HepG2 (cell line): ENCODE measurements around the gene EFNA3. TPM values are rescaled to one million over a fixed set of nuclear protein-coding genes. Genes with fewer than 3 reads are reported as not detected.

Experiments used
- FOXA1 ChIP-seq, 2 experiments: fragments of 450-650 bp in 1 of 2; sonication (generic) in 1 of 2; formaldehyde crosslinking in 1 of 2; IDR thresholded peaks; 2 replicates each; pipeline versions ENCODE4 v1.4.0 to v1.6.1; 2016 to 2020; ENCODE audit warnings: missing genetic modification reagents in 1 of 2
- GPN1 ChIP-seq: sonication (generic); formaldehyde crosslinking; IDR thresholded peaks from 2 replicates; pipeline ENCODE4 v1.5.1; 2020; ENCODE audit warnings: missing genetic modification reagents, borderline replicate concordance
- NCOA5 ChIP-seq: sonication (generic); formaldehyde crosslinking; IDR thresholded peaks from 2 replicates; pipeline ENCODE4 v1.4.0; 2020; ENCODE audit warnings: missing genetic modification reagents
- SOX13 ChIP-seq, 3 experiments: fragments of 450-650 bp in 1 of 3; sonication (generic) in 1 of 3; formaldehyde crosslinking in 1 of 3; IDR thresholded peaks in 2 of 3; conservative IDR thresholded peaks in 1 of 3; 2 replicates each; pipeline versions ENCODE4 v1.5.0 to v1.6.1; 2016 to 2020; ENCODE audit warnings: antibody characterized with exemption in 1 of 3, mild to moderate bottlenecking in 1 of 3, missing compliant biosample characterization in 1 of 3, missing genetic modification reagents in 1 of 3, moderate library complexity in 1 of 3
- TAF1 ChIP-seq: sonication (generic); formaldehyde crosslinking; IDR thresholded peaks from 2 replicates; pipeline ENCODE4 v1.4.0; 2020; ENCODE audit warnings: missing genetic modification reagents
- ZBTB34 ChIP-seq: sonication (generic); formaldehyde crosslinking; IDR thresholded peaks from 2 replicates; pipeline ENCODE4 v1.8.0; 2022; ENCODE audit warnings: mild to moderate bottlenecking, missing genetic modification reagents
- ZNF7 ChIP-seq: IDR thresholded peaks from 2 replicates; pipeline ENCODE4 v1.6.1; 2016; ENCODE audit warnings: missing biosample characterization, missing genetic modification reagents
- polyA plus RNA-seq, 8 experiments: library from polyadenylated mRNA; depleted of rRNA in 3 of 8; stranded (reverse) in 7 of 8; unstranded in 1 of 8; fragments of >200 nt; fragmentation: Illumina TruSeq in 4 of 8; extraction: Trizol in 4 of 8; gene quantifications; 2 replicates each; pipeline versions ENCODE4 v1.2.1 to v1.2.3, GENCODE V29; 2011 to 2016; ENCODE audit warnings: low read depth in 4 of 8, missing spikeins in 1 of 8, mixed read lengths in 1 of 8; ENCODE audit not compliant: insufficient read depth in 1 of 8
- total RNA-seq, 5 experiments: library from RNA; depleted of rRNA; stranded (reverse); fragments of >200 nt; fragmentation: Illumina TruSeq; extraction: Trizol; gene quantifications; 2 replicates each; pipeline ENCODE4 v1.2.3, GENCODE V29; 2016; ENCODE audit warnings: low read depth in 1 of 5
- TF ChIP-seq, protein P1 (sequence below): sonication (generic); formaldehyde crosslinking; IDR thresholded peaks from 2 replicates; pipeline ENCODE4; 2020; ENCODE audit warnings: missing genetic modification reagents, mild to moderate bottlenecking, borderline replicate concordance
- TF ChIP-seq, protein P2 (sequence below): sonication (generic); formaldehyde crosslinking; IDR thresholded peaks from 2 replicates; pipeline ENCODE4 v1.4.0; 2020; ENCODE audit warnings: missing genetic modification reagents, mild to moderate bottlenecking, borderline replicate concordance
- TF ChIP-seq, protein P3 (sequence below): sonication (generic); formaldehyde crosslinking; IDR thresholded peaks from 2 replicates; pipeline ENCODE4 v1.5.0; 2020; ENCODE audit warnings: mild to moderate bottlenecking, missing genetic modification reagents, borderline replicate concordance

EFNA3 gene
- total and polyA plus RNA-seq, 2 of the 13 experiments (the other 11 are each of a cell fraction or from before 2014, with no cell fraction given) = 1.0 to 5.7 TPM

DNA sequence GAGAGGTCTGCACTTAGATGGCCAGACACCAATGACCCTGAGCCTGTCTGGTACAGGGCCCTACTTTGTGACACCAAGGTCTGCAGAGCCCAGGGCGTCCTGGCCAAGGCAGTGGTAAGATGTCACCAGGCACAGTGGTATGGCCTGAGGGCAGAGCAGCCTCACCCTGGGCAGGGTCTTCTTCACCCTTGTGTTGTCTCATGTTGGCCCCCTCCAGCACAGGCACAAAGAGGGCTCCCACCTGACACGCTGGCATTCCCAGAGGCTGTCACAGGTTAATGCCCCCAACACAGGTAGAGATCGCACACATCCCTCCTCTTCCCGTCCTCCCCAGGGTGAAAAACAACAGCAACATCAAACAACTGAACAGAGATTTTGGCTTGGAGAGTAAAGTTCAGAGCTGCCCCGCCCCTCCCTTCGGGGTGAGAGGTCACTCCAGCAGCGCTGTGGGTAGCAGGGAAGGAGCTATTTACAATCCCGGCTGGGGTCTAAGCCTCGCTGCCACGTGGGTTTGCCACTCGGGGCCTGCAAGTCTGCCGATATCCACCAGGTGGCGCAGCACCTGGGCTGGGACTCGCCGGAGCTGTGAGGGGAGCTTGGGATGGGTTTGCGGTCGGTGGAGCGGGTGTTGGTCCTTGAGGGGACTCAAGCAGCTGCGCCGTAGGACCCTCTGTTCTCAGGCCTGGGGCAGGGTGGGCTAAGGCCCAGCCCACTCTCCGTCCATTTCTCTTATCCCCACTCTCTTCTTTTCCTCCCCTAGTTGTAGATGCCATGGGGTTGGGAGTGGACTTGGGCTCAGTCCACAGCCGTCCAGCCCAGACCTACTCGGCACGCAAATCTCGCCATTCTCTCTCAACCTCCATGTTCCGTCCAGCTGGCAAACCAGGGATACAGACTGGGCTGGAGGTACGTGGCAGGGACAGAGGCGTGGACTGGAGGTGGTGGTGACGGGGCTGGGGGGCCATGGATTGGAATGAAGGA is 12.7 kb downstream of the EFNA3 start (continued):
- TF ChIP-seq ZBTB34 (CRISPR knock-in tag) (no peak), ZNF7 (CRISPR knock-in tag) (no peak), TAF1 (CRISPR knock-in tag) (peak; percentile 44; the same call in 1 of the 2 replicates), FOXA1 (IDR thresholded peaks at IDR 0.05) (no peak), FOXA1 (CRISPR knock-in tag; IDR thresholded peaks at IDR 0.05) (peak; percentile 78), SOX13 (IDR thresholded peaks at IDR 0.05) (0 out of 2 replicates have a peak, but pooled peaks have one; percentile 10), SOX13 (CRISPR knock-in tag; conservative IDR thresholded peaks at IDR 0.05 in 1 of 2, IDR thresholded peaks at IDR 0.05 in 1 of 2) (peak in 1 of 2 experiments; percentile 62; a peak in 1 of 4 replicates), NCOA5 (no peak), GPN1 (CRISPR knock-in tag) (no peak)
- TF ChIP-seq, protein P1, sequence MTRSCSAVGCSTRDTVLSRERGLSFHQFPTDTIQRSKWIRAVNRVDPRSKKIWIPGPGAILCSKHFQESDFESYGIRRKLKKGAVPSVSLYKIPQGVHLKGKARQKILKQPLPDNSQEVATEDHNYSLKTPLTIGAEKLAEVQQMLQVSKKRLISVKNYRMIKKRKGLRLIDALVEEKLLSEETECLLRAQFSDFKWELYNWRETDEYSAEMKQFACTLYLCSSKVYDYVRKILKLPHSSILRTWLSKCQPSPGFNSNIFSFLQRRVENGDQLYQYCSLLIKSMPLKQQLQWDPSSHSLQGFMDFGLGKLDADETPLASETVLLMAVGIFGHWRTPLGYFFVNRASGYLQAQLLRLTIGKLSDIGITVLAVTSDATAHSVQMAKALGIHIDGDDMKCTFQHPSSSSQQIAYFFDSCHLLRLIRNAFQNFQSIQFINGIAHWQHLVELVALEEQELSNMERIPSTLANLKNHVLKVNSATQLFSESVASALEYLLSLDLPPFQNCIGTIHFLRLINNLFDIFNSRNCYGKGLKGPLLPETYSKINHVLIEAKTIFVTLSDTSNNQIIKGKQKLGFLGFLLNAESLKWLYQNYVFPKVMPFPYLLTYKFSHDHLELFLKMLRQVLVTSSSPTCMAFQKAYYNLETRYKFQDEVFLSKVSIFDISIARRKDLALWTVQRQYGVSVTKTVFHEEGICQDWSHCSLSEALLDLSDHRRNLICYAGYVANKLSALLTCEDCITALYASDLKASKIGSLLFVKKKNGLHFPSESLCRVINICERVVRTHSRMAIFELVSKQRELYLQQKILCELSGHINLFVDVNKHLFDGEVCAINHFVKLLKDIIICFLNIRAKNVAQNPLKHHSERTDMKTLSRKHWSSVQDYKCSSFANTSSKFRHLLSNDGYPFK (CRISPR knock-in tag) = peak; percentile 71; the same call in 1 of the 2 replicates
- TF ChIP-seq, protein P2, sequence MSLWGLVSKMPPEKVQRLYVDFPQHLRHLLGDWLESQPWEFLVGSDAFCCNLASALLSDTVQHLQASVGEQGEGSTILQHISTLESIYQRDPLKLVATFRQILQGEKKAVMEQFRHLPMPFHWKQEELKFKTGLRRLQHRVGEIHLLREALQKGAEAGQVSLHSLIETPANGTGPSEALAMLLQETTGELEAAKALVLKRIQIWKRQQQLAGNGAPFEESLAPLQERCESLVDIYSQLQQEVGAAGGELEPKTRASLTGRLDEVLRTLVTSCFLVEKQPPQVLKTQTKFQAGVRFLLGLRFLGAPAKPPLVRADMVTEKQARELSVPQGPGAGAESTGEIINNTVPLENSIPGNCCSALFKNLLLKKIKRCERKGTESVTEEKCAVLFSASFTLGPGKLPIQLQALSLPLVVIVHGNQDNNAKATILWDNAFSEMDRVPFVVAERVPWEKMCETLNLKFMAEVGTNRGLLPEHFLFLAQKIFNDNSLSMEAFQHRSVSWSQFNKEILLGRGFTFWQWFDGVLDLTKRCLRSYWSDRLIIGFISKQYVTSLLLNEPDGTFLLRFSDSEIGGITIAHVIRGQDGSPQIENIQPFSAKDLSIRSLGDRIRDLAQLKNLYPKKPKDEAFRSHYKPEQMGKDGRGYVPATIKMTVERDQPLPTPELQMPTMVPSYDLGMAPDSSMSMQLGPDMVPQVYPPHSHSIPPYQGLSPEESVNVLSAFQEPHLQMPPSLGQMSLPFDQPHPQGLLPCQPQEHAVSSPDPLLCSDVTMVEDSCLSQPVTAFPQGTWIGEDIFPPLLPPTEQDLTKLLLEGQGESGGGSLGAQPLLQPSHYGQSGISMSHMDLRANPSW = no peak
- TF ChIP-seq, protein P3, sequence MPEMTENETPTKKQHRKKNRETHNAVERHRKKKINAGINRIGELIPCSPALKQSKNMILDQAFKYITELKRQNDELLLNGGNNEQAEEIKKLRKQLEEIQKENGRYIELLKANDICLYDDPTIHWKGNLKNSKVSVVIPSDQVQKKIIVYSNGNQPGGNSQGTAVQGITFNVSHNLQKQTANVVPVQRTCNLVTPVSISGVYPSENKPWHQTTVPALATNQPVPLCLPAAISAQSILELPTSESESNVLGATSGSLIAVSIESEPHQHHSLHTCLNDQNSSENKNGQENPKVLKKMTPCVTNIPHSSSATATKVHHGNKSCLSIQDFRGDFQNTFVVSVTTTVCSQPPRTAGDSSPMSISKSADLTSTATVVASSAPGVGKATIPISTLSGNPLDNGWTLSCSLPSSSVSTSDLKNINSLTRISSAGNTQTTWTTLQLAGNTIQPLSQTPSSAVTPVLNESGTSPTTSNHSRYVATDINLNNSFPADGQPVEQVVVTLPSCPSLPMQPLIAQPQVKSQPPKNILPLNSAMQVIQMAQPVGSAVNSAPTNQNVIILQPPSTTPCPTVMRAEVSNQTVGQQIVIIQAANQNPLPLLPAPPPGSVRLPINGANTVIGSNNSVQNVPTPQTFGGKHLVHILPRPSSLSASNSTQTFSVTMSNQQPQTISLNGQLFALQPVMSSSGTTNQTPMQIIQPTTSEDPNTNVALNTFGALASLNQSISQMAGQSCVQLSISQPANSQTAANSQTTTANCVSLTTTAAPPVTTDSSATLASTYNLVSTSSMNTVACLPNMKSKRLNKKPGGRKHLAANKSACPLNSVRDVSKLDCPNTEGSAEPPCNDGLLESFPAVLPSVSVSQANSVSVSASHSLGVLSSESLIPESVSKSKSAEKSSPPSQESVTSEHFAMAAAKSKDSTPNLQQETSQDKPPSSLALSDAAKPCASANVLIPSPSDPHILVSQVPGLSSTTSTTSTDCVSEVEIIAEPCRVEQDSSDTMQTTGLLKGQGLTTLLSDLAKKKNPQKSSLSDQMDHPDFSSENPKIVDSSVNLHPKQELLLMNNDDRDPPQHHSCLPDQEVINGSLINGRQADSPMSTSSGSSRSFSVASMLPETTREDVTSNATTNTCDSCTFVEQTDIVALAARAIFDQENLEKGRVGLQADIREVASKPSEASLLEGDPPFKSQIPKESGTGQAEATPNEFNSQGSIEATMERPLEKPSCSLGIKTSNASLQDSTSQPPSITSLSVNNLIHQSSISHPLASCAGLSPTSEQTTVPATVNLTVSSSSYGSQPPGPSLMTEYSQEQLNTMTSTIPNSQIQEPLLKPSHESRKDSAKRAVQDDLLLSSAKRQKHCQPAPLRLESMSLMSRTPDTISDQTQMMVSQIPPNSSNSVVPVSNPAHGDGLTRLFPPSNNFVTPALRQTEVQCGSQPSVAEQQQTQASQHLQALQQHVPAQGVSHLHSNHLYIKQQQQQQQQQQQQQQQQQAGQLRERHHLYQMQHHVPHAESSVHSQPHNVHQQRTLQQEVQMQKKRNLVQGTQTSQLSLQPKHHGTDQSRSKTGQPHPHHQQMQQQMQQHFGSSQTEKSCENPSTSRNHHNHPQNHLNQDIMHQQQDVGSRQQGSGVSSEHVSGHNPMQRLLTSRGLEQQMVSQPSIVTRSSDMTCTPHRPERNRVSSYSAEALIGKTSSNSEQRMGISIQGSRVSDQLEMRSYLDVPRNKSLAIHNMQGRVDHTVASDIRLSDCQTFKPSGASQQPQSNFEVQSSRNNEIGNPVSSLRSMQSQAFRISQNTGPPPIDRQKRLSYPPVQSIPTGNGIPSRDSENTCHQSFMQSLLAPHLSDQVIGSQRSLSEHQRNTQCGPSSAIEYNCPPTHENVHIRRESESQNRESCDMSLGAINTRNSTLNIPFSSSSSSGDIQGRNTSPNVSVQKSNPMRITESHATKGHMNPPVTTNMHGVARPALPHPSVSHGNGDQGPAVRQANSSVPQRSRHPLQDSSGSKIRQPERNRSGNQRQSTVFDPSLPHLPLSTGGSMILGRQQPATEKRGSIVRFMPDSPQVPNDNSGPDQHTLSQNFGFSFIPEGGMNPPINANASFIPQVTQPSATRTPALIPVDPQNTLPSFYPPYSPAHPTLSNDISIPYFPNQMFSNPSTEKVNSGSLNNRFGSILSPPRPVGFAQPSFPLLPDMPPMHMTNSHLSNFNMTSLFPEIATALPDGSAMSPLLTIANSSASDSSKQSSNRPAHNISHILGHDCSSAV (CRISPR knock-in tag) = no peak
